Liver (tissue), 9 donors: ENCODE results near the gene TIRAP. TPM values are rescaled to one million over a fixed set of nuclear protein-coding genes. Genes with fewer than 3 reads are reported as not detected.

ENCODE experiments used
- DNase-seq: peaks from one replicate; pipeline ENCODE4 v3.0.0-alpha.2; 2017; ENCODE audit warnings: low spot score
- H3K27ac ChIP-seq, 2 donors: one replicate each; pipeline ENCODE4 v1.7.0; 2013; ENCODE audit warnings: inconsistent platforms in 2 of 2, low read length in 2 of 2, control low read depth in 1 of 2, low read depth in 1 of 2, mild to moderate bottlenecking in 1 of 2
- H3K27me3 ChIP-seq, 4 donors: one replicate each; pipeline versions ENCODE4 v1.6.1 to v1.7.0; 2013; ENCODE audit warnings: low read length in 3 of 4, inconsistent platforms in 1 of 4, mild to moderate bottlenecking in 1 of 4, moderate library complexity in 1 of 4; ENCODE audit not compliant: control insufficient read depth in 4 of 4, insufficient read depth in 4 of 4
- H3K36me3 ChIP-seq, 4 donors: one replicate each; pipeline versions ENCODE4 v1.6.1 to v1.7.0; 2013; ENCODE audit warnings: low read length in 3 of 4, mild to moderate bottlenecking in 3 of 4, low read depth in 1 of 4, moderate library complexity in 1 of 4; ENCODE audit not compliant: control insufficient read depth in 4 of 4, insufficient read depth in 3 of 4
- H3K4me1 ChIP-seq, 4 donors: one replicate each; pipeline versions ENCODE4 v1.6.1 to v1.7.0; 2013; ENCODE audit warnings: low read length in 3 of 4, mild to moderate bottlenecking in 3 of 4, moderate library complexity in 1 of 4; ENCODE audit not compliant: control insufficient read depth in 4 of 4, insufficient read depth in 4 of 4
- H3K4me3 ChIP-seq, 3 donors: one replicate each; pipeline versions ENCODE4 v1.6.1 to v1.7.0; 2013; ENCODE audit warnings: low read length in 3 of 3, control low read depth in 1 of 3, low read depth in 1 of 3, mild to moderate bottlenecking in 1 of 3
- H3K9ac ChIP-seq, 2 donors: one replicate each; pipeline ENCODE4 v1.7.0; 2013; ENCODE audit warnings: low read length in 2 of 2, mild to moderate bottlenecking in 2 of 2, moderate library complexity in 2 of 2, control low read depth in 1 of 2, low read depth in 1 of 2
- H3K9me3 ChIP-seq, 4 donors: one replicate each; pipeline versions ENCODE4 v1.6.1 to v1.7.0; 2013; ENCODE audit warnings: low read length in 3 of 4; ENCODE audit not compliant: control insufficient read depth in 4 of 4
- ATF3 ChIP-seq: IDR thresholded peaks from 2 replicates; pipeline ENCODE4 v1.6.1; 2016; ENCODE audit warnings: antibody characterized with exemption
- CTCF ChIP-seq: fragments of 150-350 bp; IDR thresholded peaks from 2 replicates; pipeline ENCODE4 v1.5.1; 2017; ENCODE audit warnings: improper control_type of control experiment, low read depth, low read length; ENCODE audit not compliant: missing input control
- EGR1 ChIP-seq, 2 donors: IDR thresholded peaks; 2 replicates each; pipeline ENCODE4 v1.6.1; 2016 to 2018; ENCODE audit warnings: antibody characterized with exemption in 2 of 2, low read depth in 2 of 2
- FOXA1 ChIP-seq: IDR thresholded peaks from 2 replicates; pipeline ENCODE4 v1.6.1; 2016; ENCODE audit warnings: antibody characterized with exemption
- FOXA2 ChIP-seq: IDR thresholded peaks from 2 replicates; pipeline ENCODE4 v1.6.1; 2016; ENCODE audit warnings: antibody characterized with exemption
- GABPA ChIP-seq, 2 donors: IDR thresholded peaks in 1 of 2; conservative IDR thresholded peaks in 1 of 2; 2 replicates each; pipeline ENCODE4 v1.6.1; 2016; ENCODE audit warnings: antibody characterized with exemption in 2 of 2, mild to moderate bottlenecking in 1 of 2, moderate library complexity in 1 of 2
- HNF4A ChIP-seq, 2 donors: conservative IDR thresholded peaks; 2 replicates each; pipeline ENCODE4 v1.6.1; 2016; ENCODE audit warnings: antibody characterized with exemption in 2 of 2, mild to moderate bottlenecking in 2 of 2
- HNF4G ChIP-seq: IDR thresholded peaks from 2 replicates; pipeline ENCODE4 v1.6.1; 2016; ENCODE audit warnings: antibody characterized with exemption
- JUND ChIP-seq, 2 donors: IDR thresholded peaks; 2 replicates each; pipeline ENCODE4 v1.6.1; 2016; ENCODE audit warnings: antibody characterized with exemption in 2 of 2
- MAX ChIP-seq: IDR thresholded peaks from 2 replicates; pipeline ENCODE4 v1.6.1; 2016; ENCODE audit warnings: antibody characterized with exemption
- NR2F2 ChIP-seq: IDR thresholded peaks from 2 replicates; pipeline ENCODE4 v1.6.1; 2016; ENCODE audit warnings: antibody characterized with exemption
- RAD21 ChIP-seq, 2 donors: IDR thresholded peaks; 2 replicates each; pipeline ENCODE4 v1.6.1; 2016; ENCODE audit warnings: antibody characterized with exemption in 2 of 2, mild to moderate bottlenecking in 2 of 2
- REST ChIP-seq: IDR thresholded peaks from 2 replicates; pipeline ENCODE4 v1.6.1; 2016; ENCODE audit warnings: antibody characterized with exemption, mild to moderate bottlenecking
- RXRA ChIP-seq, 2 donors: IDR thresholded peaks; 2 replicates each; pipeline ENCODE4 v1.6.1; 2017 to 2018; ENCODE audit warnings: antibody characterized with exemption in 2 of 2, mild to moderate bottlenecking in 1 of 2
- SP1 ChIP-seq: IDR thresholded peaks from 2 replicates; pipeline ENCODE4 v1.6.1; 2018; ENCODE audit warnings: antibody characterized with exemption, mild to moderate bottlenecking
- TAF1 ChIP-seq: conservative IDR thresholded peaks from 2 replicates; pipeline ENCODE4 v1.6.1; 2016; ENCODE audit warnings: antibody characterized with exemption, mild to moderate bottlenecking
- YY1 ChIP-seq: IDR thresholded peaks from 2 replicates; pipeline ENCODE4 v1.6.1; 2016; ENCODE audit warnings: antibody characterized with exemption, mild to moderate bottlenecking
- ZBTB33 ChIP-seq: IDR thresholded peaks from 2 replicates; pipeline ENCODE4 v1.6.1; 2016; ENCODE audit warnings: antibody characterized with exemption
- WGBS: extraction: QIAGEN DNeasy Blood & Tissue Kit; methylation state at CpG from one replicate; pipeline ENCODE4 v1.1.7; 2013; 5-methylcytosine and 5-hydroxymethylcytosine counted together
- polyA plus RNA-seq, 2 donors: library from polyadenylated mRNA; stranded (reverse) in 1 of 2; unstranded in 1 of 2; fragments of 200-250 nt in 1 of 2; fragments of >200 nt in 1 of 2; fragmentation: Nextera tagmentation in 1 of 2; extraction: Ambion mirVana in 1 of 2; gene quantifications; one replicate each; pipeline versions ENCODE4 v1.2.1 to v1.2.3, GENCODE V29; 2013 to 2015
- total RNA-seq, 2 donors: library from RNA; depleted of rRNA; stranded (reverse); fragments of >200 nt; gene quantifications; one replicate each; pipeline ENCODE4 v1.2.3, GENCODE V29; 2014
- donor health status: healthy.
- donor health status: healthy.
- donor health status: healthy.
- donor health status: healthy.
- donor health status: healthy.

The TIRAP gene
- total and polyA plus RNA-seq, 4 donors, result 3.9 to 9.5 (median 6.4) TPM

GRCh38 chr11:126304457-126305075 is 21.7 kb downstream of the TIRAP start:
- Histone ChIP-seq H3K9ac (peak overlapping the region in 1 of 2 donors; percentile 34), H3K9me3 (no peaks in the 10 kb centered on the region), H3K4me1 (peaks cover 0 to 14% (median 11%) of the 10 kb centered on the region in 4 donors), H3K27ac (peak overlapping the region; percentile 83 to 90), H3K36me3 (peaks cover 0 to 2% (median 0%) of the 10 kb centered on the region in 4 donors), H3K27me3 (no peaks in the 10 kb centered on the region), H3K4me3 (peak overlapping the region; percentile 66 to 84 (median 83))
- TF ChIP-seq FOXA2 (no peak), REST (no peak), RXRA (IDR thresholded peaks at IDR 0.05) (no peak), JUND (IDR thresholded peaks at IDR 0.05) (no peak), FOXA1 (no peak), HNF4A (conservative IDR thresholded peaks at IDR 0.05) (no peak), TAF1 (no peak), YY1 (no peak), HNF4G (no peak), ATF3 (no peak)
- DNase-seq, result no peak
- 70% methylated on average over 12 of the region's 12 CpGs for WGBS

GRCh38 chr11:126305699-126306098 is 22.8 kb downstream of the TIRAP start:
- no peak for TF ChIP-seq ATF3
- no peak for TF ChIP-seq FOXA2
- no peak for TF ChIP-seq GABPA (IDR thresholded peaks at IDR 0.05 in 1 of 2, conservative IDR thresholded peaks at IDR 0.05 in 1 of 2)
- TF ChIP-seq RAD21 (IDR thresholded peaks at IDR 0.05), result no peak
- no peak for TF ChIP-seq CTCF
- no peak for TF ChIP-seq SP1
- TF ChIP-seq EGR1 (IDR thresholded peaks at IDR 0.05; ENCODE audit: low read depth in 2 of 2), result no peak
- no peak for TF ChIP-seq REST
- no peak for TF ChIP-seq JUND (IDR thresholded peaks at IDR 0.05)
- no peak for TF ChIP-seq ZBTB33
- TF ChIP-seq FOXA1, result no peak
- no peak for TF ChIP-seq NR2F2
- TF ChIP-seq HNF4A (conservative IDR thresholded peaks at IDR 0.05), result no peak
- TF ChIP-seq TAF1, result no peak
- TF ChIP-seq HNF4G, result no peak
- no peak for TF ChIP-seq RXRA (IDR thresholded peaks at IDR 0.05)
- TF ChIP-seq YY1, result no peak
- TF ChIP-seq MAX, result no peak
- Histone ChIP-seq H3K36me3 (peaks cover 0 to 3% (median 2%) of the 10 kb centered on the region in 4 donors), H3K4me1 (peaks cover 0 to 15% (median 12%) of the 10 kb centered on the region in 4 donors), H3K9me3 (no peaks in the 10 kb centered on the region), H3K27me3 (no peaks in the 10 kb centered on the region), H3K9ac (no peak overlapping the region), H3K27ac (no peak overlapping the region), H3K4me3 (no peak overlapping the region)
- no peak for DNase-seq
- WGBS, result 91% methylated on average over 4 of the region's 4 CpGs
